GM21423 (cell line): ENCODE measurements around the gene LRRC25.

Experiments
- ATAC-seq: cut with Tn5 transposase; IDR thresholded peaks from one replicate; pipeline ENCODE4 v1.9.1; 2021; ENCODE audit warnings: mild to moderate bottlenecking, moderate library complexity; ENCODE audit not compliant: unreplicated experiment

The LRRC25 gene

GRCh38 chr19:18435842-18436670 is 38.6 kb upstream of the LRRC25 start:
- no peak for ATAC-seq

GRCh38 chr19:18435178-18435841 is 37.9 kb upstream of the LRRC25 start:
- ATAC-seq: no peak

- ATAC-seq: no peak
Observed at GRCh38 chr19:18434411-18435175, 37.2 kb upstream of the LRRC25 start.

GRCh38 chr19:18433735-18434398 is 36.4 kb upstream of the LRRC25 start:
- no peak for ATAC-seq

GRCh38 chr19:18433015-18433691 is 35.7 kb upstream of the LRRC25 start:
- no peak for ATAC-seq

GRCh38 chr19:18432275-18433014 is 35.0 kb upstream of the LRRC25 start:
- ATAC-seq: no peak

- no peak for ATAC-seq
Observed at GRCh38 chr19:18431351-18432197, 34.2 kb upstream of the LRRC25 start.

GRCh38 chr19:18430417-18431144 is 33.2 kb upstream of the LRRC25 start:
- ATAC-seq: no peak

- ATAC-seq: no peak
Observed at GRCh38 chr19:18429717-18430416, 32.4 kb upstream of the LRRC25 start.

GRCh38 chr19:18428787-18429674 is 31.6 kb upstream of the LRRC25 start:
- peak; percentile 63 for ATAC-seq

GRCh38 chr19:18428173-18428786 is 30.9 kb upstream of the LRRC25 start:
- ATAC-seq: peak; percentile 2

- no peak for ATAC-seq
Observed at GRCh38 chr19:18427743-18428113, 30.3 kb upstream of the LRRC25 start.

- ATAC-seq: no peak
Observed at GRCh38 chr19:18427080-18427742, 29.8 kb upstream of the LRRC25 start.

- ATAC-seq: no peak
Observed at GRCh38 chr19:18426416-18426767, 29.0 kb upstream of the LRRC25 start.

- ATAC-seq: no peak
Observed at GRCh38 chr19:18425515-18426415, 28.3 kb upstream of the LRRC25 start.
